GM21526 (cell line): ENCODE results near the gene GRM2.
A peak's percentile ranks its signal among the peaks of the same experiment; 100 is the strongest.

Source experiments
- ATAC-seq: cut with Tn5 transposase; IDR thresholded peaks from one replicate; pipeline ENCODE4 v1.9.1; 2021; ENCODE audit warnings: moderate library complexity; ENCODE audit not compliant: unreplicated experiment, low FRiP score

The GRM2 gene

GRCh38 chr3:51679777-51680176, 27.1 kb upstream of the GRM2 start:
- no peak for ATAC-seq

- no peak for ATAC-seq
Measured at GRCh38 chr3:51680196-51680595, 26.7 kb upstream of the GRM2 start.

- ATAC-seq = no peak
Measured at GRCh38 chr3:51680663-51681230, 26.1 kb upstream of the GRM2 start.

GRCh38 chr3:51681453-51681852, 25.4 kb upstream of the GRM2 start:
- ATAC-seq = no peak

GRCh38 chr3:51682079-51682478, 24.8 kb upstream of the GRM2 start:
- peak; percentile 76 for ATAC-seq

GRCh38 chr3:51682526-51682925, 24.3 kb upstream of the GRM2 start:
- no peak for ATAC-seq

- ATAC-seq = no peak
Measured at GRCh38 chr3:51683566-51683965, 23.3 kb upstream of the GRM2 start.

- ATAC-seq = no peak
Measured at GRCh38 chr3:51684971-51685751, 21.7 kb upstream of the GRM2 start.

GRCh38 chr3:51686056-51686455, 20.8 kb upstream of the GRM2 start:
- ATAC-seq = no peak

- ATAC-seq = no peak
Measured at GRCh38 chr3:51686512-51687215, 20.2 kb upstream of the GRM2 start.

GRCh38 chr3:51687431-51688205, 19.2 kb upstream of the GRM2 start:
- no peak for ATAC-seq

- no peak for ATAC-seq
Measured at GRCh38 chr3:51688206-51688600, 18.7 kb upstream of the GRM2 start.

GRCh38 chr3:51691021-51691420, 15.8 kb upstream of the GRM2 start:
- no peak for ATAC-seq

GRCh38 chr3:51691949-51692348, 14.9 kb upstream of the GRM2 start:
- ATAC-seq = no peak

GRCh38 chr3:51692980-51693395, 13.9 kb upstream of the GRM2 start:
- ATAC-seq = no peak

- ATAC-seq = no peak
Measured at GRCh38 chr3:51696954-51697353, 9.9 kb upstream of the GRM2 start.

- no peak for ATAC-seq
Measured at GRCh38 chr3:51698209-51698608, 8.7 kb upstream of the GRM2 start.

- ATAC-seq = no peak
Measured at GRCh38 chr3:51700403-51700802, 6.5 kb upstream of the GRM2 start.

GRCh38 chr3:51702156-51702555, 4.7 kb upstream of the GRM2 start:
- ATAC-seq = no peak

- ATAC-seq = no peak
Measured at GRCh38 chr3:51703068-51703760, 3.7 kb upstream of the GRM2 start.
